Activated CD4-positive, alpha-beta T cell treated with anti-CD3 and anti-CD28 coated beads, Interleukin-2, amount 50 U/mL, for 4 hours (primary cell): ENCODE results near the gene DOCK4.
"Not testable (repeated sequence)": the region's sequence is repeated elsewhere in the genome, so short reads cannot be mapped to it uniquely, and the experiment has no call there.

Experiments used
- DNase-seq, 2 experiments: peaks; one replicate each; pipeline ENCODE4 v3.0.0-alpha.2; 2020

Gene DOCK4

GRCh38 chr7:111937163-111937562 lies 269.0 kb downstream of the DOCK4 start:
- DNase-seq = no peak

- no peak for DNase-seq
Measured at GRCh38 chr7:111933609-111934008, 272.6 kb downstream of the DOCK4 start.

- no peak for DNase-seq
Measured at GRCh38 chr7:111931958-111932357, 274.2 kb downstream of the DOCK4 start.

- DNase-seq = no peak
Measured at GRCh38 chr7:111931016-111931517, 275.1 kb downstream of the DOCK4 start.

- no peak for DNase-seq
Measured at GRCh38 chr7:111929264-111929663, 276.9 kb downstream of the DOCK4 start.

- no peak for DNase-seq
Measured at GRCh38 chr7:111927353-111928019, 278.7 kb downstream of the DOCK4 start.

- no peak for DNase-seq
Measured at GRCh38 chr7:111920329-111920728, 285.9 kb downstream of the DOCK4 start.

GRCh38 chr7:111919631-111920179 lies 286.5 kb downstream of the DOCK4 start:
- no peak for DNase-seq

GRCh38 chr7:111919164-111919563 lies 287.0 kb downstream of the DOCK4 start:
- DNase-seq = no peak

- no peak for DNase-seq
Measured at GRCh38 chr7:111918461-111918860, 287.7 kb downstream of the DOCK4 start.

GRCh38 chr7:111917404-111917803 lies 288.8 kb downstream of the DOCK4 start:
- DNase-seq = not testable (repeated sequence)

GRCh38 chr7:111914291-111914690 lies 291.9 kb downstream of the DOCK4 start:
- no peak for DNase-seq

GRCh38 chr7:111911166-111911961 lies 294.8 kb downstream of the DOCK4 start:
- no peak for DNase-seq

- DNase-seq = no peak
Measured at GRCh38 chr7:111910656-111911055, 295.5 kb downstream of the DOCK4 start.

- not testable (repeated sequence) for DNase-seq
Measured at GRCh38 chr7:111908673-111909072, 297.5 kb downstream of the DOCK4 start.

- no peak for DNase-seq
Measured at GRCh38 chr7:111903797-111904196, 302.4 kb downstream of the DOCK4 start.

GRCh38 chr7:111903016-111903415 lies 303.2 kb downstream of the DOCK4 start:
- no peak for DNase-seq

- no peak for DNase-seq
Measured at GRCh38 chr7:111900283-111900682, 305.9 kb downstream of the DOCK4 start.

- no peak for DNase-seq
Measured at GRCh38 chr7:111895049-111895448, 311.1 kb downstream of the DOCK4 start.

GRCh38 chr7:111894518-111894917 lies 311.7 kb downstream of the DOCK4 start:
- no peak for DNase-seq

- DNase-seq = no peak
Measured at GRCh38 chr7:111893190-111893589, 313.0 kb downstream of the DOCK4 start.

GRCh38 chr7:111892588-111892987 lies 313.6 kb downstream of the DOCK4 start:
- DNase-seq = no peak

GRCh38 chr7:111887734-111888133 lies 318.5 kb downstream of the DOCK4 start:
- DNase-seq = no peak

- DNase-seq = no peak
Measured at GRCh38 chr7:111886233-111886632, 320.0 kb downstream of the DOCK4 start.
